Spleen (tissue), 7 donors: Measurements from ENCODE around the gene ADPRH.

Source experiments
- CTCF ChIP-seq, 11 experiments: fragments of 200-600 bp in 7 of 11; fragments of 450-650 bp in 4 of 11; sonication (generic) in 4 of 11; IDR thresholded peaks in 8 of 11; conservative IDR thresholded peaks in 3 of 11; 1 replicate in 7 of 11; 2 replicates in 4 of 11; pipeline versions ENCODE4 v1.4.0 to v1.8.0; 2016 to 2021; ENCODE audit warnings: antibody characterized with exemption in 11 of 11, inconsistent platforms in 4 of 11, mild to moderate bottlenecking in 1 of 11
- POLR2A ChIP-seq, 3 donors: fragments of 450-650 bp; IDR thresholded peaks; one replicate each; pipeline ENCODE4 v1.5.1; 2017; ENCODE audit warnings: antibody characterized with exemption in 3 of 3, mild to moderate bottlenecking in 1 of 3
- donor health status: DM: no; HTN: no; CAD: no; lungs with moderate emphysema.
- donor health status: DM: no; HTN: no; CAD: no.
- donor health status: DM: no; HTN: no; CAD: no.

DNA sequence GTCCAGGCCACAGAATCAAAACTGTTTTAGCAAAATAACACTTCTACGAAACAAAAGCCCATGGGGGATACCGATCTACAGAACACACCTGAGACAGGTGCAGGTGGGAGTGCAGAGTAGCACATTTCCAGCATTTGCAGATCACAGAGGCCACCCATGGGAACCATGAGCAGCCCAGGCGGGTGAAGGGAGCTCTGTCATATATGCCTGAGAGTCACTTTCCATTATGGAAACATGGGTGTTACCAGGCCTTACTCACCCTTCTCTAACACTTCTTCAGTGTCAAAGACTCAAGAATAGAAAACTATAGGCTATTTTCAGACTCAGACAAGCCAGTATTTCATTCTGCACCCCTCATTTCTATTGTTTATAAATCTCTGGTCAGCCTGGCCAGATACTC, 21.9 kb downstream of the ADPRH start:
- TF ChIP-seq CTCF (IDR thresholded peaks at IDR 0.05 in 8 of 11, conservative IDR thresholded peaks at IDR 0.05 in 3 of 11) (no peak), POLR2A (IDR thresholded peaks at IDR 0.05) (no peak)
